ENCODE results near the gene NKX2-3. TPM values are rescaled to one million over a fixed set of nuclear protein-coding genes. Genes with fewer than 3 reads are reported as not detected.

The NKX2-3 gene
- total RNA-seq, 4 donors from 2014 or later = not detected

DNA sequence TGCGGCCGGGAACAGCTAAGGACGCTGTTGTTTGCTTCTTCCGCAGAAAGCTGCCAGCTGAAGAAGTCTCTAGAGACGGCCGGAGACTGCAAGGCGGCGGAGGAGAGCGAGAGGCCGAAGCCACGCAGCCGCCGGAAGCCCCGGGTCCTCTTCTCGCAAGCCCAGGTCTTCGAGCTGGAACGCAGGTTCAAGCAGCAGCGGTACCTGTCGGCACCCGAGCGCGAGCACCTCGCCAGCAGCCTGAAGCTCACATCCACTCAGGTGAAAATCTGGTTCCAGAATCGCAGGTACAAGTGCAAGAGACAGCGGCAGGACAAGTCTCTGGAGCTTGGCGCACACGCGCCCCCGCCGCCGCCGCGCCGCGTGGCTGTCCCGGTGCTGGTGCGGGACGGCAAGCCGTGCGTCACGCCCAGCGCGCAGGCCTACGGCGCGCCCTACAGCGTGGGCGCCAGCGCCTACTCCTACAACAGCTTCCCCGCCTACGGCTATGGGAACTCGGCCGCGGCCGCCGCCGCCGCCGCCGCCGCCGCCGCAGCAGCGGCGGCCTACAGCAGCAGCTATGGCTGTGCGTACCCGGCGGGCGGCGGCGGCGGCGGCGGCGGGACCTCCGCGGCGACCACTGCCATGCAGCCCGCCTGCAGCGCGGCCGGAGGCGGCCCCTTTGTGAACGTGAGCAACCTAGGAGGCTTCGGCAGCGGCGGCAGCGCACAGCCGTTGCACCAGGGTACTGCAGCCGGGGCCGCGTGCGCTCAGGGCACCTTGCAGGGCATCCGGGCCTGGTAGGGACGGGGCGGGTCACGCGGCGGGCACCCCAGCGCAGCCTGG, 2.4 kb downstream of the NKX2-3 start:
- intact Hi-C loops (cut with DNase I; ENCODE audit: low total_unique reads) = no loop called here
- Histone ChIP-seq H3K27ac (no peak overlapping the region), H3K9me3 (no peaks in the 10 kb centered on the region), H3K4me1 (peaks cover 0 to 27% of the 10 kb centered on the region in 2 donors), H3K36me3 (no peaks in the 10 kb centered on the region), H3K4me3 (peak overlapping the region in 1 of 2 donors; percentile 21), H3K27me3 (peaks cover 24 to 91% of the 10 kb centered on the region in 2 donors)
- DNase-seq = no peak
- TF ChIP-seq POLR2A (IDR thresholded peaks at IDR 0.05) = no peak

DNA sequence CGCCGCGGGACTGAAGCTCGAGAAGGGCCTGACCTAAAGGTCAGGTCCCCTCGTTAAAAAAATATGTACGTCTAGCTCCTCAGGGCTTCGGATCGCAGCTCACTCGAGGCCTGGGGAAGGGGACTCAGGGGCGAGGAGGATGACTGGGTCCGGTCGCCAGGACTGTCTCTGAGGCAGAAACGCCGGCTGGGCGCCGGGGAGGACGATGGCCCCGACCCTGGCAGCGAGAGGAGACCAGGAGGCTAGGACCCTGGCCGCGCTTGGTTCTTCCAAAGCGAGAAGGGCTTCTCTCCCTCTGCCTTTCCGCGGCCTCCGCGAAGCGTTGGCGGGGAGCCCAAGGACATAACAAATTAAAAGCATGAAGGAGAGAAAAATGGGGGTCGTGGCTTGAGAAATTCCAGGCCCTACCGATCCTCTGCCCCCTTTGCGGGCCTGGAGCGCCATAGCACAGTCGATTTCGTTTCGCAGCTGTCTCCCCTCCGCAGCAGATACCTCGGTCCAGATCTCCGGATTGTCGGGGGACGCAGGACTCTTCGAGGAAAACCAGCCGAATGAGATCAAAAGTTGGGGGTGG, 3.1 kb downstream of the NKX2-3 start:
- no peaks in the 10 kb centered on the region for H3K9me3 ChIP-seq
- peak overlapping the region in 1 of 2 donors; percentile 21 for H3K4me3 ChIP-seq
- intact Hi-C loops (cut with DNase I; ENCODE audit: low total_unique reads) = no loop called here
- TF ChIP-seq, protein P1, sequence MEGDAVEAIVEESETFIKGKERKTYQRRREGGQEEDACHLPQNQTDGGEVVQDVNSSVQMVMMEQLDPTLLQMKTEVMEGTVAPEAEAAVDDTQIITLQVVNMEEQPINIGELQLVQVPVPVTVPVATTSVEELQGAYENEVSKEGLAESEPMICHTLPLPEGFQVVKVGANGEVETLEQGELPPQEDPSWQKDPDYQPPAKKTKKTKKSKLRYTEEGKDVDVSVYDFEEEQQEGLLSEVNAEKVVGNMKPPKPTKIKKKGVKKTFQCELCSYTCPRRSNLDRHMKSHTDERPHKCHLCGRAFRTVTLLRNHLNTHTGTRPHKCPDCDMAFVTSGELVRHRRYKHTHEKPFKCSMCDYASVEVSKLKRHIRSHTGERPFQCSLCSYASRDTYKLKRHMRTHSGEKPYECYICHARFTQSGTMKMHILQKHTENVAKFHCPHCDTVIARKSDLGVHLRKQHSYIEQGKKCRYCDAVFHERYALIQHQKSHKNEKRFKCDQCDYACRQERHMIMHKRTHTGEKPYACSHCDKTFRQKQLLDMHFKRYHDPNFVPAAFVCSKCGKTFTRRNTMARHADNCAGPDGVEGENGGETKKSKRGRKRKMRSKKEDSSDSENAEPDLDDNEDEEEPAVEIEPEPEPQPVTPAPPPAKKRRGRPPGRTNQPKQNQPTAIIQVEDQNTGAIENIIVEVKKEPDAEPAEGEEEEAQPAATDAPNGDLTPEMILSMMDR (IDR thresholded peaks at IDR 0.05) = no peak
- TF ChIP-seq POLR2A (IDR thresholded peaks at IDR 0.05) = no peak
- DNase-seq = no peak
- H3K36me3 ChIP-seq = no peaks in the 10 kb centered on the region
- H3K27me3 ChIP-seq = peaks cover 20 to 91% of the 10 kb centered on the region in 2 donors
- H3K27ac ChIP-seq = no peak overlapping the region
- H3K4me1 ChIP-seq = peaks cover 0 to 31% of the 10 kb centered on the region in 2 donors

DNA sequence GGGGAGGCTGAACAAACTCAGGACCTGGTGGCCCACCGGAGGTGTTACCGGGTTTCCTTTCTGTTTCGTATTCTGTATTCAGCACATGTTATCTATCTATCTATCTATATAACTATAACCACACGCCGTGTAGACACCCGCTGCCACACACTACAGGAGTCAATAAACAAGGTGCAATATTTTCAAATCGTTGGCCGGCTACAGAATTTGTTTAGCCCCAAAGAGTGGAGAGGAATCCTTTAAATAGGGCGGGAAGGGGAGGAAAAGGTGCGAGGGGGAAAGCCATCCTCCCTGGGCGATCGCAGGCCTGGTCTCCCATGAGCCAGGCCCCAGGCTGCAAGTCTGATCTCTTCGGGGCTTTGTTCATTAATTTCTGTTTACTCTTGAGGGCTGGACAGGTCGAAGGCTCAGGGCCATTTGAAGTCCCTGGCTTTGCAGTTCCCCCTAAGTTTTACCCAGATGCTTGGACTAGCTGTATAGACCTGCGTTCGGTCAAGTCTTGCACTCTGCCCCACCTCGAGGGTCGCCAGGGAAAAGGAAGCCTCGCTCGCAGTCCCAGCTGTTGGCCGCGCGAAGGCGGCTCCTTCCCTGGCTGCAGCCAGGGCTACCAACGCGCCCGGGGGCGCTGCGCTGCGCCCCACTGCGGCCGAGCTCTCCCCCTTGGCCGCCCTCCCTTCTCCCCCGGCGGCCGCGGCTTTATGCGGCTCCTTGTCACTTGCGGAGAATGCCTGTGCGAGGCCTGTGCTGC, 3.8 kb downstream of the NKX2-3 start:
- Histone ChIP-seq H3K36me3 (no peaks in the 10 kb centered on the region), H3K27me3 (peaks cover 14 to 88% of the 10 kb centered on the region in 2 donors), H3K4me3 (no peak overlapping the region), H3K4me1 (peaks cover 0 to 33% of the 10 kb centered on the region in 2 donors), H3K9me3 (no peaks in the 10 kb centered on the region), H3K27ac (no peak overlapping the region)
- intact Hi-C loops (cut with DNase I; ENCODE audit: low total_unique reads) = no loop called here
- DNase-seq = no peak
- TF ChIP-seq, protein P1 (IDR thresholded peaks at IDR 0.05) = no peak
- TF ChIP-seq POLR2A (IDR thresholded peaks at IDR 0.05) = no peak

DNA sequence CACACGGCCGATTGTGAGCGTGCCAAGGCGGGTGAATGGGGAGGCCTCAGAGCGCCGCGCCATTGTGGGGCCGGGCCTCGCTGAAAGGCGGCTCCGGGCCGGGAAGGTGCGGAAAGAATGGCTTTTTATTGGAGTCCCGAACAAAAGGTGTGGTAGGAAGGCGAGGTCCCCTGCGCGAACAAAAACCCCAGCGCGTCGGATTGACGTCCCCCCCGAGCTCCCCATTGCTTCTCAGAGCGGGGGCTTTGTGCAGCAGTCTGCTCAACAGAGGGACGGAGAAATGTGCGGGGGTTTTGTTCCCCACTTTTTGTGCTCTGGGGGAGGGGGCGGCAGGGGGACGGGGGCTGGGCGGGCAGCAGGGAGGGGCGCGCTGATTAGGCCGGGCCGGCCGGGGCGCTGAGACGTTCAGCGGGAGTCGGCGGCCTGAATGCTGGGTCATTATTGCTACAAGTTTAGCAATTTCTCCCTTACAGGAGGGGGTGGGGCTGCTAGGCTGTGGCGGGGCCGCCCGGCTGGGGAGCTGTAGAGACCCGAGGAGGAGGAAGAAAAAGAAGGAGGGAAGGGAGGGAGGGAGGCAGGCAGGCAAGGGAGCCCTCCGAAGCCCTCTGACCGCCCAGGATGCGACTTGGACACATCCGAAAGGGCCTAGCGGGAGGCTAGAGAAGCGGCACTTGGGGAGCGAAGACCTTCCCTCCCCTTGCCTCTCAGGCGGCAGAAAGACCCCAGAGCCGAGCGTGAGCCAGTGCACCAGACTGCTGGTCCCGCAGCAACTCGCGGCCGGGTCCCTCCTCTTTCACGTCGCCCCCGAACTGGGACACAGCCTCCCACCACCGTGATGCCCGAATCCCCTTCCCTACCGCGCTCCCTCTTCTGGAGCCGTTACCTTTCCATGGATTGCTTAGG, 4.6 kb downstream of the NKX2-3 start:
- Histone ChIP-seq H3K27me3 (peaks cover 12 to 83% of the 10 kb centered on the region in 2 donors), H3K4me3 (no peak overlapping the region), H3K36me3 (no peaks in the 10 kb centered on the region), H3K4me1 (peaks cover 0 to 33% of the 10 kb centered on the region in 2 donors), H3K27ac (no peak overlapping the region), H3K9me3 (no peaks in the 10 kb centered on the region)
- intact Hi-C loops (cut with DNase I; ENCODE audit: low total_unique reads) = no loop called here
- DNase-seq = no peak
- TF ChIP-seq, protein P1 (IDR thresholded peaks at IDR 0.05) = no peak
- TF ChIP-seq POLR2A (IDR thresholded peaks at IDR 0.05) = no peak

Measured in uterus (tissue), 4 donors.